SK-N-SH treated with all-trans-retinoic acid at 6 μM for 48 hours (cell line): ENCODE measurements around the gene RAP2A.

Experiments used
- ARNTL ChIP-seq: fragments of 450-650 bp; formaldehyde crosslinking; IDR thresholded peaks from 2 replicates; pipeline ENCODE4 v1.5.0; 2020; ENCODE audit warnings: low read depth, mild to moderate bottlenecking, moderate library complexity, borderline replicate concordance
- ESRRG ChIP-seq: fragments of 250-450 bp; sonication (Bioruptor Pico); IDR thresholded peaks from 2 replicates; pipeline ENCODE4 v1.6.1; 2021; ENCODE audit warnings: mild to moderate bottlenecking

GRCh38 chr13:97386801-97387484 lies 47.0 kb upstream of the RAP2A start:
- TF ChIP-seq ESRRG (CRISPR knock-in tag) (no peak), ARNTL (CRISPR knock-in tag) (no peak)
